Measurements from ENCODE around the gene FCSK.

FCSK gene

GRCh38 chr16:70480127-70481105, 26.0 kb downstream of the FCSK start:
- DNase-seq (ENCODE audit: low spot score) = no peak

DNA sequence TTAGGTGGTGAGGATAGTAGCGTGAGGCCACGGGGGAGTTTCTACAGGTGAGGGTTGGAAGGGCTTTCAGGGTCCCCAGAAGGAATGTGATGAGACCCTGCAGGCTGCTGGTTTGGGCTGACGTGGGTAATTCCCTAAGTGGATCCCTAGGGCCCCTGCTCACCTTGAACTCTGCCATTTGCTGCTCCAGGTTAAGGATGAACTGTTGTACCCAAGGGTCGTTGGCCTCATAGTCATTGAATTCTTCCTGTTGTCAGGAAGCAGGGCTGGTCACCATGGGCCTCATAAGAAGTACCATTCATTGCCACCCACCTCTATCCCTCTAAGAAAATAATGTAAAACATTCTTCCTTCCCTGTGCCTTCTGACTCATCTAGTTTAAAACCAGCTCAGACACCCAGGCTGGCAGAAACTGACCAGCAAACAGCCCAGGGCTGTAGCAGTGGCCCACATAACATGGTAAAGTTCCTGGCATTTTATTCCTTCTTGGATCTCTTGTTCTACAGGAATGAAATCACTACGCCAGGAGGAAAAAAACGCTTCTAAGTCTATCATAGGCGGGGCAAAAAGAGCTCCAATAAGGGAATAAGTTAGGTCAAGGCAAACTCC, 27.6 kb downstream of the FCSK start:
- no peak for DNase-seq (ENCODE audit: low spot score)

DNA sequence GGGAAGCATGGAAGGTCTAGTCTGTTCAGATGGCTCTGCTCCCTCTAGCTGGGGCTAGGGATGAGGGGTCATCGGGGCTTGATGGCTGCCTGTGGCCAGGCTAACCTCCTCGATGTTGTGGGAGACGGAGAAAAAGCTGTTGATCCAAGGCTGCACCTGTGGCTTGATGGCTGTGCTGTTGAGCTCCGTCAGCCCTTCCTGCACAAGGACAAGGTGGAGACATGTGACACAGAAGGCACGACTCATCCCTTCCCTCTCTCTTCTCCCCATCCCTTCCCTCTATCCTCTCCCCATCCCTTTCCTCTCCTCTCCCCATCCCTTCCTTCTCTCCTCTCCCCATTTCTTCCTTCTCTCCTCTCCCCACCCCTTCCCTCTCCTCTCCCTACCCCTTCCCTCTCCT, 28.2 kb downstream of the FCSK start:
- DNase-seq (ENCODE audit: low spot score) = no peak

GRCh38 chr16:70483426-70483825, 29.0 kb downstream of the FCSK start:
- no peak for DNase-seq (ENCODE audit: low spot score)

DNA sequence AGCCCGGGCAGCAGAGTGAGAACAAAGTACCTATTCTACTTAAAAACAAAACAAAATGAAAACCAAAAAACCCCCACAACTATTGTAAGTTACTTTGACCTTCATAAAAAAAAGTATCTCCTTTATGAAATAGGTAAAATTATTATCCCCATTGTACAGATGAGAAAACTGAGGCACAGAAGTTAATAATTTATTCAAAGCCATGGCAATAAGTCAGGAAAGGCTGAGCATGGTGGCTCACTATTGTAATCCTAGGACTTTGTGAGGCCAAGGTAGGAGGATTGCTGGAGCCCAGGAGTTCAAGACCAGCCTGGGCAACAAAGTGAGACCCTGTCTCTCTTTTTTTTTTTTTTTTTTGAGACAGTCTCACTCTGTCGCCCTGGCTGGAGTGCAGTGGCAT, 30.5 kb downstream of the FCSK start:
- DNase-seq (ENCODE audit: low spot score) = no peak

GRCh38 chr16:70490261-70490660, 35.9 kb downstream of the FCSK start:
- DNase-seq (ENCODE audit: low spot score) = peak; percentile 37

DNA sequence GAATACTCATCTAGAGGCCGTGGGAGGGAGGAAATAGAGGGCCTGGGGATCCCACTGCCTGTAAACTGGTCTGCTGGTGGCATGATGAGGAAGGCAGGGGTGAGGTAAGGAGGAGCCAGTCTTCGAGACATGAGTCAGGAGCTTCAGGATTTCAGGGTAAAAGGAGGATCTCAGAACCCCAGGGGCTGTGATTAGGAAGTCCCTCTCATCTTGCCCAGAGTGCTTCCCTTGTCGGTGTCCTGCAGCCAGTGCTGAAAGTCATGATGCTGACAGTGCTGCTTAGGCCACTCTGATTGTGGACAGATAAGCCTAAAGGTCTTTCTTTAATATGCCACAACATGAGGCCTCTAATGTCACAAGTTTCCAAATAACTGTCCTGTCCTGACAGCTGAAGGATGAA, 39.4 kb downstream of the FCSK start:
- DNase-seq (ENCODE audit: low spot score) = no peak

GRCh38 chr16:70494202-70494770, 39.9 kb downstream of the FCSK start:
- no peak for DNase-seq (ENCODE audit: low spot score)

- no peak for DNase-seq (ENCODE audit: low spot score)
Measured at GRCh38 chr16:70494777-70495176, 40.4 kb downstream of the FCSK start.

- DNase-seq (ENCODE audit: low spot score) = no peak
Measured at GRCh38 chr16:70495425-70496182, 41.2 kb downstream of the FCSK start.

DNA sequence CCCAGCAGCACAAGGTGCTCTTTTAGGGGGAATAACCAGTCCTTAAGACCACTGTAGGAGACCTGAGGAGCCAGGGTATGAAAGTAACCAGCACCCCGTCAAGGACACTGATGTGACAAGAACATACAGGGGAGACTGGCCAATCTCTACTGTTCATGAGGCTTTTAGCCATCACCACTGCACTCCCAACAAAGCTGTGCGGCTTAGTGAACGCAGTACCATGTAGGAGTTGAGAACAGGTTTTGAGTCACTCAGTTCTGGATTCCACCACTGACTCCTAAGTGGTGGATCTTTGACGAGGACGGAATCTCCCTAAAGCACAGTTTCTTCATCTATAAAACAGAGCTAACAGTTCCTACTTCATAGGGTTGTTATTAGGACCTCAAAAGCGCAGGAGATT, 42.1 kb downstream of the FCSK start:
- DNase-seq (ENCODE audit: low spot score) = no peak

DNA sequence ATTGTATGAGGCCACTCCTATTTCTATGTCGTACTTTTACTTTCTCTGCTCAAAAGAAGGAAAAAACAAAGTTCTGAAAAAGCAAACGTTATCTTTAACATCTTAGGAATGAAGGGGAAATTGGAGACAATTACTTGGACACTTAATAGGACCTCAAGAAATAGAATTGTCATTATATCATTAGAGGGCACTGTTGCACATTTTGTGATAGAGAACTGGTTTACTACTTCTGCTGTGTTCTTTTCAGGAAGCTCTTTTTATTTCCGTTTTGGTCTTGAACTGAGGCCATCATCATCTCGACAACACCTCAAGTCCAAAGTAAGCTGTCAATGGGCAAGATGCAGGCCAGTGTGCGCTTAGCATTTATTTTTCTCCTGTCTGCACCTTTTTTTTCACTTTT, 54.4 kb downstream of the FCSK start:
- no peak for DNase-seq (ENCODE audit: low spot score)

DNA sequence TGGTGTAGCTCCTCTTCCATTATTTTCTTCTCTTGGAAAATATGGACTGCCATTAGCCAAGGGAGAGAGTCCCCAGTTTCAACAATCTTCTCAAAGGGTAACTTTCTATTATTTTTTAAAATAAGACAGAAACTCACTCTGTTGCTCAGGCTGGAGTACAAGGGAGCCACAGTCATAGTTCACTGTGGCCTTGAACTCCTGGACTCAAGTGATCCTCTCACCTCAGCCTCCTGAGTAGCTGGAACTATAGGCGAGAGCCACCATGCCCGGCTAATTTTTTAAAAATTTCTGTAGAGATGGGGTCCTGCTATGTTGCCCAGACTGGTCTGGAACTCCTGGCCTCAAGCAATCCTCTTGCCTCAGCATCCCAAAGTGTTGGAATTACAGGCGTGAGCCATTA, 55.8 kb downstream of the FCSK start:
- no peak for DNase-seq (ENCODE audit: low spot score)

DNA sequence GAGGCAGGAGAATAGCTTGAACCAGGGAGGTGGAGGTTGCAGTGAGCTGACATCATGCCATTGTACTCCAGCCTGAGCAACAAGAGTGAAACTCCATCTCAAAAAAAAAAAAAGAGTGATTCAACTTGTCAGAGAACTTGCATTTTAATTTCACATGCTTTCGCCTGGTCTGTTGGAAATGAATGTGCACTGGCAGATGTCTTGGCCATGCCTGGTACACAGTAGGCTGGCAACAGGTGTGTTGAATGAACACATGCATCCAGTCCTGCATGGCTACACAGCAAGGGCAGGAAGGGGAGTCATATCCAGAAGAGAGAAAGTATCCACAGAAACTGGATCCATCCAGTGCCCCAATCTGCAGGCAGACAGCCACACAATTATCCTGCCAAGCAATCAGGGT, 57.4 kb downstream of the FCSK start:
- no peak for DNase-seq (ENCODE audit: low spot score)

DNA sequence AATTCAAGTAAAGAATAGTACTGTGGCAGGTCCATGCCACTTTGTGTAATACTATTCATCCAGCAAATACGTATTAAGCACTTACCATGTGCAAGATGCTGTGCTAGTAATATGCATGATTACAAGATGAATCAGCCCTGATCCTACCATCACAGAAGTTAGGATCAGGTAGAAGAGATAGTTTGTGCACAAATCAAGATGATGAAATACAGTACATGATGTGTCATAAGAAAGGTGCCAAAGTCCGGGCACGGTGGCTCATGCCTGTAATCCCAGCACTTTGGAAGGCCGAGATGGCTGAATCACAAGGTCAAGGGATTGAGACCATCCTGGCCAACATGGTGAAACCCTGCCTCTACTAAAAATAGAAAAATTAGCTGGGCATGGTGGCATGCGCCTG, 58.1 kb downstream of the FCSK start:
- DNase-seq (ENCODE audit: low spot score) = no peak

DNA sequence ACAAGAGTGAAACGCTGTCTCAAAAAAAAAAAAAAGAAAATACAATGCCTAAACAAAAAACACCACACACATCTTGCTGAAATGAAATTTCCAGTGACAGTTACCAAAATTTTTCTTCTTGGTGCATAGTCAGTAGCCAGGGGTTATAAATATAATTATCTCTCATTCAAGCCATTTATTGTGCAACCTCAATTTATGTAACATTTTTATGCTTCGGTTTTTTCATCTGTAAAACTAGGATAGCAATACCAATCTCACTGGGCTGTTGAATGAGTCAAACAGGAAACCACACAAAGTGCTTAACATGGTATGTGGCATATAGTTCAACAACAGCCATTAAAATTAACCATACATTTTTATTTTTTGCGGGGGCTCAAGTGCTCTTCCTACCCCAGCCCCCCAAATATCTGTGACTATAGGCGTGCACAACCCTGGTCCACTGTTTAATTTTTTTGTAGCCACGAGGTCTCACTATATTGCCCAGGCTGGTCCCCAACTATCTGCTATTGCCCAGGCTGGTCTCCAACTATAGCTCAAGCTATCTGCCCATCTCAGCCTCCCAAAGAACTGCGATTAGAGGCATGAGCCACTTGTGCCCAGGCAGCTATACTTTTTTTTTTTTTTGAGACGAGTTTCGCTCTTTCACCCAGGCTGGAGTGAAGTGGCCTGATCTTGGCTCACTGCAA, 66.4 kb downstream of the FCSK start:
- DNase-seq (ENCODE audit: low spot score) = no peak

- no peak for DNase-seq (ENCODE audit: low spot score)
Measured at GRCh38 chr16:70522216-70523075, 68.1 kb downstream of the FCSK start.

GRCh38 chr16:70523076-70523742, 68.8 kb downstream of the FCSK start, which contains the start of gene COG4:
TSS of gene COG4 (minus strand) at chr16:70523554. CDS start at chr16:70523543, 11 bp downstream.
- peak; percentile 88 for DNase-seq (ENCODE audit: low spot score)

DNA sequence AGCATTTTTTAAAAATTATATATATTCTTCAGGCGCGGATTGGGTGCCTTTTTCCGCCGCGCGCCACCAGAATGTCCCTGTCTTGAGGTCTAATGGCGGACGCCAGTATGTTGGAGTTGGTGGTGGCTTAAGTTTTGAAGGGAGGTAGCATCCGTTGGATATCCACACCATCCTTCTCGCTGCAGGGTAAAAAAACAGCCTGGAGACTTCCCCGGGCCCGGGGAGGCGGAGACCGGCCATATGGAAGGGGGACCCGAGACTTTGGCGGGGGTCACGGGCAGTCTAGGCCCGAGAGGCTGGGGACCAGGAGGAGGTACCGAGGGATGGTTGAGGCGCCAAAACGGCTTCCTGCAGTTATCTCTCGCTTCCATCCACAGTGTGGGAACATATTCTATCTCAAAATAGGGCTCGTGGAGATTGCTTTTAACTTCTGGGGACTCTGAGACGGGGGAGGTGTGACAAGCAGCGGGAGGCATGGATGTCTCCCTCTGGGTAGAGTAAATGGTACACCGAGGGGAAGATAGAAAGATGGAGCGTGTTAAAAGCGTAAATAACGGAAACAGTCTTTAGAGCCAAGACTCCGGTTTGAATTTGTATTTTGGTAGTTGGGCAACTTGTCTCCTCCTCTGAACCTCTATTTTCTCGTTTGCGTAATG, 69.5 kb downstream of the FCSK start, which contains the start of gene SF3B3:
TSS of gene SF3B3 (plus strand) at position 74 of the 656 bp plus-strand sequence. CDS start 2,841 bp downstream, outside the sequence.
- DNase-seq (ENCODE audit: low spot score) = peak; percentile 81

Data from putamen (tissue), 1 donor.